Gastrocnemius medialis (tissue), 4 donors: ENCODE measurements around the gene RFC4.

Experiments used
- POLR2A ChIP-seq, 2 donors: fragments of 450-650 bp; IDR thresholded peaks; one replicate each; pipeline ENCODE4 v1.6.1; 2017; ENCODE audit warnings: antibody characterized with exemption in 2 of 2, mild to moderate bottlenecking in 2 of 2, moderate library complexity in 2 of 2
- TF ChIP-seq, protein P1 (sequence below), 5 experiments: fragments of 450-650 bp in 3 of 5; fragments of 200-600 bp in 2 of 5; sonication (generic) in 2 of 5; IDR thresholded peaks in 4 of 5; conservative IDR thresholded peaks in 1 of 5; 1 replicate in 4 of 5; 2 replicates in 1 of 5; pipeline ENCODE4 v1.5.1; 2016 to 2019; ENCODE audit warnings: antibody characterized with exemption in 5 of 5, mild to moderate bottlenecking in 3 of 5, moderate library complexity in 3 of 5

GRCh38 chr3:186800285-186800684 is 6.0 kb downstream of the RFC4 start:
- TF ChIP-seq, protein P1, sequence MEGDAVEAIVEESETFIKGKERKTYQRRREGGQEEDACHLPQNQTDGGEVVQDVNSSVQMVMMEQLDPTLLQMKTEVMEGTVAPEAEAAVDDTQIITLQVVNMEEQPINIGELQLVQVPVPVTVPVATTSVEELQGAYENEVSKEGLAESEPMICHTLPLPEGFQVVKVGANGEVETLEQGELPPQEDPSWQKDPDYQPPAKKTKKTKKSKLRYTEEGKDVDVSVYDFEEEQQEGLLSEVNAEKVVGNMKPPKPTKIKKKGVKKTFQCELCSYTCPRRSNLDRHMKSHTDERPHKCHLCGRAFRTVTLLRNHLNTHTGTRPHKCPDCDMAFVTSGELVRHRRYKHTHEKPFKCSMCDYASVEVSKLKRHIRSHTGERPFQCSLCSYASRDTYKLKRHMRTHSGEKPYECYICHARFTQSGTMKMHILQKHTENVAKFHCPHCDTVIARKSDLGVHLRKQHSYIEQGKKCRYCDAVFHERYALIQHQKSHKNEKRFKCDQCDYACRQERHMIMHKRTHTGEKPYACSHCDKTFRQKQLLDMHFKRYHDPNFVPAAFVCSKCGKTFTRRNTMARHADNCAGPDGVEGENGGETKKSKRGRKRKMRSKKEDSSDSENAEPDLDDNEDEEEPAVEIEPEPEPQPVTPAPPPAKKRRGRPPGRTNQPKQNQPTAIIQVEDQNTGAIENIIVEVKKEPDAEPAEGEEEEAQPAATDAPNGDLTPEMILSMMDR (IDR thresholded peaks at IDR 0.05 in 4 of 5, conservative IDR thresholded peaks at IDR 0.05 in 1 of 5), result no peak
- TF ChIP-seq POLR2A (IDR thresholded peaks at IDR 0.05), result no peak
